ENCODE measurements around the gene VAT1L. TPM values are rescaled to one million over a fixed set of nuclear protein-coding genes. Genes with fewer than 3 reads are reported as not detected.

The VAT1L gene
- total RNA-seq, 2 experiments from 2014 or later, result not detected

DNA sequence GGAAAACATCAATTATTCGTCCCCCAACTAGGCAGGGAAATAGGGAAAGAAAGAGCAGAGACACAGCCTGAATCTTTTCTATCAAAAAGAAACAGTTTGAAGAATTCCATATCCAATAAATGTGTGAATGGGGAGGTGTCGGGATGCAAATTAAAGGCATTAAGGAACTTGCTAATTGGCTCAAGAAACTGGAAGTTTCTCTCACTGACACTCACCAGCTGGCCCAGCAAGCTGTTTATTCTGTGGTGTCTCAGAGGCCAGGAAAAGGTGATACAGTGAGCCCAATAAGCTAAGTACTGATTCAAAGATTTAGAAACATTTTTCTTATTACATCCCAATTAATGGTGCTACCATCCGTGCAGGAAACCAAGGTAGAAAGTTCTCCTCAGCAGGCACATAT lies 129.6 kb downstream of the VAT1L start:
- no peak for DNase-seq
- CTCF ChIA-PET, result no interaction called here
- H3K36me3 Mint-ChIP-seq, result no peaks in the 10 kb centered on the region
- H3K4me1 Mint-ChIP-seq (ENCODE audit: low read depth), result no peaks in the 10 kb centered on the region
- no peak overlapping the region for H3K4me3 Mint-ChIP-seq
- no peaks in the 10 kb centered on the region for H3K9me3 Mint-ChIP-seq
- intact Hi-C loops (cut with micrococcal nuclease), result no loop called here
- H3K27ac Mint-ChIP-seq, result no peak overlapping the region
- POLR2A ChIA-PET, result no interaction called here
- peaks cover 2% of the 10 kb centered on the region for H3K27me3 Mint-ChIP-seq

DNA sequence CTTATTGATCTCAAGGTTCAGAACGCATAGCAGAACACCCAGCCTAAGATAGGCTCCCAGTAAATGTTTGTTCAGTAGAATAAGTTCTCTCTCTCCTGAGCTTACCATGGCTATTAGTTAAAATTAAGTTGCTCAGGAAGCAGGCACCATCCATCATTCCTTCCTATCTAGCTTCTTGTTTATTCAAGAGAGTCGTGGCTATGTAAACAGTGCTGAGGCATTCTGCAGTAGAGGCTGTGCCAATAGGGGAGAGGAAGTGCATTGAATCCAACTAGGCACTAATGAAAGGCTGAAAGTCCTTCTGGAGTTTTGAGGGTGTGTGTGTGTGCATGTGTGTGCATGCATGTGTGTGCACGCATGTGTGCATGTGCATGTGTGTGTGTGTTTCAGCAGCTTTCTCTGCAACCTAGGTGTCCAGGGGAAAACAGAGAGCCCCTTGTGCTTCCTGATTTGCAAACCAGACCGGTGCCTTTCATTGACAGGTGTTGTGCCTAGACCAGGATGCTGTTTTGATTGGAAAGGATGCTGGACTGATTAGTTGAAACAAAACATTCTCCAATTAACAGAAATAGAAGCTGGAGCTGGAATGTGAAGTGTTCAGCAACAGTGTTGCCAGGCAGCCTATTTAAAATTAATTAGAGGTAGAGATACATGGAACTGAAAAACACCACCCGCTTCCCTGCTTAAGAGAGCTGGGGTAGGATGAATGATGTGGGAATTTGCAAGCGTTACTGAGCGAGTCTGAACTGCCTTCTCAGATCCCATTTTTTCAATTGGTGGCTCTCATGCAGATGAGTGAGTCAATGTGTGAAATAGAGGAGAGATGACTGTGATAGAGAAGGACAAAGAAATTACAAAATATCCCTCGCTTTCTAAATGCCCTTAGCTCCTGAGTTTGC lies 130.7 kb downstream of the VAT1L start:
- Mint-ChIP-seq H3K4me1 (ENCODE audit: low read depth) (no peaks in the 10 kb centered on the region), H3K4me3 (no peak overlapping the region), H3K9me3 (no peaks in the 10 kb centered on the region), H3K36me3 (no peaks in the 10 kb centered on the region), H3K27ac (no peak overlapping the region), H3K27me3 (peaks cover 4% of the 10 kb centered on the region)
- ChIA-PET CTCF (no interaction called here), POLR2A (no interaction called here)
- no peak for DNase-seq
- intact Hi-C loops (cut with micrococcal nuclease), result no loop called here

DNA sequence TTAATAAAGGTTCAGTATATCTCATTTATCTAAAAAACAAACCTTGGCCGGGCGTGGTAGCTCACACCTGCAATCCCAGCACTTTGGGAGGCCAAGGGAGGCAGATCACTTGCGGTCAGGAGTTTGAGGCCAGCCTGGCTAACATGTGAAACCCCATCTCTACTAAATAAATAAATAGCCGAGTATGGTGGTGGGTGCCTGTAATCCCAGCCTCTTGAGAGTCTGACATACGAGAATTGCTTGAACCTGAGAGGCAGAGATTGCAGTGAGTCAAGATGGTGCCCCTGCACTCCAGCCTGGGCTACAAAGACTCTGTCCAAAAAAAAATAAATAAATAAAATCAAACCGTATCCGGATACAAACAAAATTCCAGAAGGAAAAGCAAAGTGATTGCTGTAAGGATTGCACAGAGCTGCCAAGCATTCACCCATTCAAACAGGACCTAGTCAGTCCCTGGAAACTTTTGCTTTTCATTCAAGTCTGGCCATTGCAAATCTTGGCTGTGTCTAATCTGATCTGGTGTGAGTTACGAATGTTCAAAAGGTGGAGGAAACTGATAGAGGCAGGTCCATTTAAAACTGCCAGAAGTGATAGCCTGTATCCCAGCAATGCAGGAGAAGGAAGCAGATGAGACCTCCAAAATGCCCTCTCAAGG lies 131.5 kb downstream of the VAT1L start:
- intact Hi-C loops (cut with micrococcal nuclease), result no loop called here
- no peaks in the 10 kb centered on the region for H3K36me3 Mint-ChIP-seq
- H3K4me3 Mint-ChIP-seq, result no peak overlapping the region
- peaks cover 10% of the 10 kb centered on the region for H3K27me3 Mint-ChIP-seq
- H3K9me3 Mint-ChIP-seq, result no peaks in the 10 kb centered on the region
- DNase-seq, result no peak
- no peak overlapping the region for H3K27ac Mint-ChIP-seq
- CTCF ChIA-PET, result no interaction called here
- POLR2A ChIA-PET, result no interaction called here
- no peaks in the 10 kb centered on the region for H3K4me1 Mint-ChIP-seq (ENCODE audit: low read depth)

DNA sequence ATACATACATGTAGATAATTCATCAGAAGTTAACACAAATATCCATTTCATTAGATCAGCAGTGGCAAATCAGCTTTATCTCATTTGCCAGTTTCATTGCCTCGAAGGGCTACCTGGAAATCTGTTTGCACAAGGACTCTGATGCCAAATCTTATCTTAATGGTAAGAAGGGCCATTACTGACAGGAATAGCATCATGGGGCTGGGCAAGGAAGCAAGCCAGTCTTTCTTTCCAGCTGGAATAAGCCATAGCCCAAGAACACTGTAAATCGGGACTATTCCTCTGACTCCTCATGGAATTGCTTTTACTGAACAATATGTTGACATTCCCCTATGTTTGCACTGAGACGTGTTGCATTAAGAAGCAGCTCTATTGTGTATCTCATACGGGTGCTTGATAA lies 132.6 kb downstream of the VAT1L start:
- Mint-ChIP-seq H3K4me3 (no peak overlapping the region), H3K36me3 (no peaks in the 10 kb centered on the region), H3K27me3 (peaks cover 10% of the 10 kb centered on the region), H3K27ac (no peak overlapping the region), H3K9me3 (no peaks in the 10 kb centered on the region), H3K4me1 (ENCODE audit: low read depth) (no peaks in the 10 kb centered on the region)
- intact Hi-C loops (cut with micrococcal nuclease), result no loop called here
- POLR2A ChIA-PET, result no interaction called here
- CTCF ChIA-PET, result no interaction called here
- no peak for DNase-seq

DNA sequence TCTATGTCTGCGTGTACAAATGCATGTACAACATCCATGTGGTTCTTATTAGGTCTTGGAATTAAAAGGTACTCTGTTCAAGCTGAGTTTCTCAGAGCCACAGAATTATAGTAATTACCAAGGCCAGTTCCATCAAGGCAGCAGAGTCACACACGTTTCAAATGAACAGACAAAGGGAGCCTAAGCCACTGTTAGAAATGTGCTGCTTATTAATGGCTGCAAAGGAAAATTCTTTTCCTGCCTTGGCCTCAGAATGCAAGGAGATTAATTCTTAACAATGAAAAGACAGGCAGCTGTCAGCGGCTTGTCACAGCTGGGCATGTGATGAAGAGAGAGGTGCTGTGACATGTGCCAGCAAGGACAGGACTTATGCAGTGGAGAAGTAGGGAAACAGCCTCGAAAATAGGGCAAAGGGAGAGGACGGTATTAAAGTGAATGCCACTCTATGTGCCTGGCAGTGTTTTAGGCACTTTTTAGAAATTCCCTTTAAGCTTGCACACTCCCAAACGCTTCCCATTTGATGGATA lies 133.9 kb downstream of the VAT1L start:
- peaks cover 10% of the 10 kb centered on the region for H3K27me3 Mint-ChIP-seq
- intact Hi-C loops (cut with micrococcal nuclease), result no loop called here
- POLR2A ChIA-PET, result no interaction called here
- no peak overlapping the region for H3K27ac Mint-ChIP-seq
- H3K36me3 Mint-ChIP-seq, result no peaks in the 10 kb centered on the region
- no peak for DNase-seq
- H3K4me1 Mint-ChIP-seq (ENCODE audit: low read depth), result no peaks in the 10 kb centered on the region
- H3K4me3 Mint-ChIP-seq, result no peak overlapping the region
- no peaks in the 10 kb centered on the region for H3K9me3 Mint-ChIP-seq
- CTCF ChIA-PET, result no interaction called here

DNA sequence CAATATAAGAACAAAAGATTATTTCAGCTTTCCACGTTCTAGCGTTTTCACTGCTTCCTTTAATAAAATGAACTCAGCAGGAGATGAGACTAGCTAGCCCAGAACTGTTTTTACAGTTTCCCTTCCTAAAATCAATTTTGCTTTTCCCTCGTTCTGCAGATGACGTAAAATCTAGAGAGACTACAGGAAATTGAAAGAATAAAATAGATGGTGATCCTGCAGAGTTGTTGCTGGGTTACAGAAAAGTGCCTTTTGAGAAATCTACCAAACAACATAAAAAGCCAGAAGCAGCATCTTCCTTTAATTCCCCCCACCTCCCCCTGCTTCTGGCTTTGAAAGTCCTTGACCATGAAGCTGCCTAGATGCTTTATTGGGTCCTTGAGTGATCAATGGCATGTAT lies 137.2 kb downstream of the VAT1L start:
- Mint-ChIP-seq H3K27ac (no peak overlapping the region), H3K27me3 (peaks cover 10% of the 10 kb centered on the region), H3K4me3 (no peak overlapping the region), H3K36me3 (no peaks in the 10 kb centered on the region), H3K9me3 (no peaks in the 10 kb centered on the region), H3K4me1 (ENCODE audit: low read depth) (no peaks in the 10 kb centered on the region)
- ChIA-PET CTCF (no interaction called here), POLR2A (no interaction called here)
- intact Hi-C loops (cut with micrococcal nuclease), result no loop called here
- DNase-seq, result no peak

DNA sequence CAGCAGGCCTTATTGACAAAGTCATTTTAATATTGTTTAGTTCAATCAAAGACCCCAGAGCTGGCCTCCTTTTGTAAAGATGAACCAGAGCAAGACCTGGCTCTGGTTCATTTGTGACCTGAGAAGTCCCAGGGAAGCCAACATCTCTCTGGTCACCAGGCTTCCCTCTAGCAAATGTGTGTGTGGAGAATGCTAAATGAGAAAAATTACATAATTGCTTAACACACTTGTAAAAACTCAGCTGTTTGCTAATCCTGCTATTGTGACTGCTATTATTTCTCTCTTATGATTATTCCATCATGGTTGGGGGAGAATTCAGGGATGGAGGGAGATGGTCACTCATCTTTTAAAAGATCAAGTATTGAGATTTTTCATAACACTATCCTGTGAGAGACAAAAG lies 139.7 kb downstream of the VAT1L start:
- Mint-ChIP-seq H3K4me3 (no peak overlapping the region), H3K27me3 (peaks cover 13% of the 10 kb centered on the region), H3K9me3 (no peaks in the 10 kb centered on the region), H3K27ac (no peak overlapping the region), H3K4me1 (ENCODE audit: low read depth) (no peaks in the 10 kb centered on the region), H3K36me3 (no peaks in the 10 kb centered on the region)
- intact Hi-C loops (cut with micrococcal nuclease), result no loop called here
- ChIA-PET CTCF (no interaction called here), POLR2A (no interaction called here)
- no peak for DNase-seq

DNA sequence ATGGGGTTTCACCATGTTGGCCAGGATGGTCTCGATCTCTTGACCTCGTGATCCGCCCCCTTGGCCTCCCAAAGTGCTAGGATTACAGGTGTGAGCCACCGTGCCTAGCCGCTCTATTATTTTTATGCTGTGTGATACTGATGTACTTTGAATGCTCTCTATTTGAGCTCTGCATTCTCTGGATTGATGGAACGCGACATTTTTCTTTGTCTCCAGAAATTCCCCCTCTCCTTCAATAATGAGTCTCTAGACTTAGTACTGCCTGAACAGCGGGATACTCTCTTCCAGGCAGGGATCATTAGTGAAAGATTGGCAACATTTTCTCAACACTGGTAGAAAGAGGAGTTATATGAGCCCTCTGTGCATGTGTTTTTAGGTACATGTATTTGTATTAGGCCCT lies 140.6 kb downstream of the VAT1L start:
- H3K36me3 Mint-ChIP-seq, result no peaks in the 10 kb centered on the region
- ChIA-PET CTCF (no interaction called here), POLR2A (no interaction called here)
- intact Hi-C loops (cut with micrococcal nuclease), result no loop called here
- H3K27ac Mint-ChIP-seq, result no peak overlapping the region
- no peaks in the 10 kb centered on the region for H3K4me1 Mint-ChIP-seq (ENCODE audit: low read depth)
- H3K4me3 Mint-ChIP-seq, result no peak overlapping the region
- H3K9me3 Mint-ChIP-seq, result no peaks in the 10 kb centered on the region
- no peak for DNase-seq
- peaks cover 16% of the 10 kb centered on the region for H3K27me3 Mint-ChIP-seq

DNA sequence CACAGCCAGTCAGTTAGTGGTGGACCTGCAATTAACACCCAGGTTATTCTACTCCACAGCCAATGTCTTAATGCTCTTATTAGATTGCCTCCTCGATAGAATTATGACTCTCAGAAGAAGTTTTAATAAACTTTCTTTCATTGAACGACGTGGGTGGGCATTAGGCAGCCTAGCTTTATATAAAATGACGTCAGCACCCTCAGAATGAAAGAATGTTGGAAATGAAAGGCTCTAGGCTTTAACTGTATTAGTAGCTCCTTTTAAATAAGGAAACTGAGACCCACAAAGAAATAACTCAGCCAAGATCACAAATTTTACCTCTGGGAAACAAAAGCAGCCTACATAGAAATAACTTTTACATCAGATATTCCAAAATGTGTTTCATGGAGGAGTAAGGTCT lies 142.7 kb downstream of the VAT1L start:
- ChIA-PET POLR2A (no interaction called here), CTCF (no interaction called here)
- Mint-ChIP-seq H3K36me3 (no peaks in the 10 kb centered on the region), H3K4me3 (no peak overlapping the region), H3K27me3 (peaks cover 10% of the 10 kb centered on the region), H3K27ac (no peak overlapping the region), H3K9me3 (no peaks in the 10 kb centered on the region), H3K4me1 (ENCODE audit: low read depth) (no peaks in the 10 kb centered on the region)
- intact Hi-C loops (cut with micrococcal nuclease), result no loop called here
- no peak for DNase-seq

DNA sequence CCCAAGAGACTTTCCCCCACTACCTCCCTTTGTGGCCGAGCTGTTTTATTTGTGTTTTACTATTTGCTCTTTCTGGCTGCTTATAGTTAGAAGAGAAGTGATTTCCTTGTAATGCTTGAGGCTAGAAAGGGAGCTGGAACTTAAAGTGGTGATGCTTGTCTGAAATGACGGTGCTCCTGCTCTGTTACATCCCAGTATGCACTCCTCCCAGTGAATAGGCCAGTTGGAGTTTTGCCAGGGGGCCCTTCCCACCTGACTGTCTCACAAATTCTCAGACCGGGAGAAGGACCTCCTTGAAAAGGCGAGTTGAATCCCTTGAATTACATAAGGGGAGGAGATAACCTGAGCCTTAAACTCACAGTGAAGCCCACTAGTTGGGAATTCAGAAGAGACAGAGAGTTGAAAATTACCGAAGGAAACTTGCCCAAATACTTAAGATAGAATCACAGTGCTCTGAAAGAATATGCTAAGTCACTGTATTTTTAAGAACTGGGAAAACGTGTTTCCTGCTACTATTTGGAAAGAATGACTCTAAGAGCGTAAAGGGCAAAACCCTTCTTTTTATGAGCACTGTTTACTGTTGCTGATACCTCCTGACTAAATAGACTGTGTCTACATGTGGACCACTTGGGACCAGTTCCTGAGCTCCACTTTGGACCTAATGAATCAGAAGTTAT lies 149.2 kb downstream of the VAT1L start:
- peaks cover 10% of the 10 kb centered on the region for H3K27me3 Mint-ChIP-seq
- DNase-seq, result no peak
- ChIA-PET CTCF (no interaction called here), POLR2A (interaction anchor here (0.6 kb wide), 1 partner anchor 142 kb away, joined by 3 read pairs; no protein-coding TSS in a partner anchor)
- no peaks in the 10 kb centered on the region for H3K4me1 Mint-ChIP-seq (ENCODE audit: low read depth)
- H3K9me3 Mint-ChIP-seq, result peaks cover 5% of the 10 kb centered on the region
- H3K36me3 Mint-ChIP-seq, result peaks cover 1% of the 10 kb centered on the region
- H3K4me3 Mint-ChIP-seq, result no peak overlapping the region
- intact Hi-C loops (cut with micrococcal nuclease), result no loop called here
- no peak overlapping the region for H3K27ac Mint-ChIP-seq

DNA sequence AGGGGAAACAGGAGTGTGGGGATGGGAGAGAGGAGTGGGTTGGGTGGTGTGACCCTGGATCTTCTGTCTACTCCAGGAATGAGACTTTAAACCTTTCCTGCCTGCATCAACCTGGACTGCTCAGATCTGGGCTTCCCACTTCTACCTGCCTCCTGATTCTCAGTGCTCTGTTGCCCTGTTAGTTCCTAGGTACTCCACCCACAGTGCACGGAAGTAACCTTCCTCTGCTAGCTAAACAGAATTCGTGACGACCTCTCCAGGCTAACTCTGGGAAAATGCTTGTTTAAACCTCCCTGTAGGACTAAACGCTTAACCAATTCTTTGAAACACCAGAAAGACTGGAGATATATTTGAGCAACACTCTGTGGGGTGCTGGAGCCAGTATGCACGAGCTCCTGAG lies 150.5 kb downstream of the VAT1L start:
- peaks cover 1% of the 10 kb centered on the region for H3K36me3 Mint-ChIP-seq
- intact Hi-C loops (cut with micrococcal nuclease), result no loop called here
- H3K4me3 Mint-ChIP-seq, result no peak overlapping the region
- peaks cover 3% of the 10 kb centered on the region for H3K27me3 Mint-ChIP-seq
- ChIA-PET POLR2A (no interaction called here), CTCF (no interaction called here)
- no peak overlapping the region for H3K27ac Mint-ChIP-seq
- H3K4me1 Mint-ChIP-seq (ENCODE audit: low read depth), result no peaks in the 10 kb centered on the region
- no peak for DNase-seq
- H3K9me3 Mint-ChIP-seq, result peaks cover 5% of the 10 kb centered on the region

DNA sequence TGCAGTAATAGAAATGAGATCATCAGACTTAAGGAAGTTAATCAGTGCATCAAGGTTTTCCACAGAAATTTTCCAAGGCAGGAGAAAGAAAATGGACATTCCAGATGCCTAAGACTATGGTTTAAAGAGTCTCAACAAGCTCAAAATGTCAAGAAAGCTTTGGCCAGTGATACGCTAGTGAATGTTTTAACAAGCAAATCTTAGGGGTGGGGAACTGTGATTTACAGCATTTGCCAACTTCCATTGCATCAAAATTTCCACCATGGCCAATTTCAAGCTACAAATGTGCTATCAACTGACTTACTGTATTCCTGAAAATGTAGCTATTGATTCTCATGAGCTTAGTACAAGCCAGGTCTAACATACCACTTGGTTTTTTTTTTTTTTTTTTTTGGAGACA lies 151.6 kb downstream of the VAT1L start:
- no peak overlapping the region for H3K4me3 Mint-ChIP-seq
- peaks cover 1% of the 10 kb centered on the region for H3K36me3 Mint-ChIP-seq
- ChIA-PET CTCF (no interaction called here), POLR2A (interaction anchor here (0.6 kb wide), 1 partner anchor 46 kb away, joined by 5 read pairs; no protein-coding TSS in a partner anchor)
- peaks cover 5% of the 10 kb centered on the region for H3K9me3 Mint-ChIP-seq
- peaks cover 2% of the 10 kb centered on the region for H3K27me3 Mint-ChIP-seq
- no peak overlapping the region for H3K27ac Mint-ChIP-seq
- intact Hi-C loops (cut with micrococcal nuclease), result no loop called here
- H3K4me1 Mint-ChIP-seq (ENCODE audit: low read depth), result no peaks in the 10 kb centered on the region
- no peak for DNase-seq
